NCI-H524 treated with DMSO at 0.1 percent for 48 hours (cell line): ENCODE data around the gene MCCC2.
"Not testable (repeated sequence)": the region's sequence is repeated elsewhere in the genome, so short reads cannot be mapped to it uniquely, and the experiment has no call there.

Source experiments
- DNase-seq: peaks from one replicate; lab custom pipeline; 2025; lab: John Stamatoyannopoulos, UW

MCCC2 gene

GRCh38 chr5:71600783-71601182, 13.6 kb downstream of the MCCC2 start:
- no peak for DNase-seq

- no peak for DNase-seq
Measured at GRCh38 chr5:71601222-71602026, 14.3 kb downstream of the MCCC2 start.

- not testable (repeated sequence) for DNase-seq
Measured at GRCh38 chr5:71609916-71610315, 22.8 kb downstream of the MCCC2 start.

GRCh38 chr5:71615809-71616208, 28.7 kb downstream of the MCCC2 start:
- DNase-seq, result no peak

- no peak for DNase-seq
Measured at GRCh38 chr5:71620630-71621029, 33.5 kb downstream of the MCCC2 start.

GRCh38 chr5:71621268-71621667, 34.1 kb downstream of the MCCC2 start:
- DNase-seq, result no peak

GRCh38 chr5:71621741-71622140, 34.6 kb downstream of the MCCC2 start:
- DNase-seq, result no peak

GRCh38 chr5:71623221-71623794, 36.2 kb downstream of the MCCC2 start:
- no peak for DNase-seq

- no peak for DNase-seq
Measured at GRCh38 chr5:71629950-71630349, 42.8 kb downstream of the MCCC2 start.

- DNase-seq, result no peak
Measured at GRCh38 chr5:71631070-71631469, 43.9 kb downstream of the MCCC2 start.

- DNase-seq, result no peak
Measured at GRCh38 chr5:71632168-71632567, 45.0 kb downstream of the MCCC2 start.

GRCh38 chr5:71633255-71634155, 46.4 kb downstream of the MCCC2 start:
- no peak for DNase-seq

GRCh38 chr5:71637133-71637532, 50.0 kb downstream of the MCCC2 start:
- DNase-seq, result no peak

- DNase-seq, result no peak
Measured at GRCh38 chr5:71640408-71640807, 53.3 kb downstream of the MCCC2 start.

- DNase-seq, result no peak
Measured at GRCh38 chr5:71645030-71645429, 57.9 kb downstream of the MCCC2 start.

GRCh38 chr5:71650940-71651339, 63.8 kb downstream of the MCCC2 start:
- DNase-seq, result not testable (repeated sequence)

GRCh38 chr5:71651579-71651978, 64.4 kb downstream of the MCCC2 start:
- DNase-seq, result no peak

- DNase-seq, result peak; percentile 56
Measured at GRCh38 chr5:71652349-71652748, 65.2 kb downstream of the MCCC2 start.

GRCh38 chr5:71652803-71653543, 65.8 kb downstream of the MCCC2 start:
- DNase-seq, result no peak

- DNase-seq, result peak; percentile 92
Measured at GRCh38 chr5:71658916-71659662, 71.9 kb downstream of the MCCC2 start.

GRCh38 chr5:71662381-71662780, 75.2 kb downstream of the MCCC2 start:
- no peak for DNase-seq
